Choroid plexus epithelial cell (primary cell): ENCODE data around the gene PROX2.

Experiments used
- DNase-seq: peaks from one replicate; pipeline ENCODE4 v3.0.0-alpha.2; 2010; ENCODE audit warnings: low read depth
- H3K4me3 ChIP-seq: 2 replicates; pipeline ENCODE4 v1.5.1; 2011; ENCODE audit warnings: low read depth, mild to moderate bottlenecking, control low read depth, low read length, moderate library complexity
- TF ChIP-seq, protein P1 (sequence below): conservative IDR thresholded peaks from 2 replicates; pipeline ENCODE4 v1.5.1; 2011; ENCODE audit warnings: low read depth, mild to moderate bottlenecking, control low read depth, inconsistent platforms, low read length, moderate library complexity

PROX2 gene

DNA sequence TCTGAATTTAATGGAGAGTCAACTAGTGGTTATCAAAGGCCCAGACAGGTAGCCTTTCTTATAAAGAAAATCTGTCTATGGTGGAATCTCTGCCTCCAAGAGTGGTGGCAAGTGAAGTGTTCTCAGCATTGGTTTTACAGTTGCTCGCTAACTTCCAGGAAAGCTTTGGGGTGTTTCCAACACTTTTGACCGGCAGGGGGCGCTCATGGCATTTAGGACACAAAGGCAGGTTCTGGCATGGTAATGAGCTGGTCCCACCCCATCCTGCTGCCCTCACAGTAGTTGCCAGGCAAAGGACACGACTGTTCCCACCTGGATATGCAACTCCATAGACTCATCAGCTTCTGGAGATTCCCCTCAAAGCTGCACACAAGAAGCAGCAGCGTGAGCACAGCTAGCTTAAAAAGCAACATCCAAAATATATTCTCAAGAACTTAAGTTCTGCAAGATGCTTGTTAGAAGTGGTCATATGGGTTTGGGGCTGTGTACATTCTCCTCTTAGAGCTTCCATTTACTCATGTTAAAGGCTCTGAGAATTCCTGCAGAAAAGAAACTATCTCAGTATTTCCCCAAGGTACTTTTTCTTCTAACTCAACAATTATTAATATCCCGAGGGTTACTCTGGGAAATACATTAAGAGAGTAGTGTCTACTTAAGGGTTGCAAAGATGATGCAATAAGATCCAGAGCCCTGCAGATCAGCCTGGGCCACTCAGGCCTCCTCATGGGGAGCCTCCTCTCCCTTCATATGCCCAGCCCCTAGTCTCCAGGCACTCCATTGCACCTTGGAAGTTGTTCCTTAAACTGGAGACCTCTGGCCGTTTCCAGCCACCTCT, 14.8 kb downstream of the PROX2 start:
- H3K4me3 ChIP-seq, result no peak overlapping the region
- TF ChIP-seq, protein P1, sequence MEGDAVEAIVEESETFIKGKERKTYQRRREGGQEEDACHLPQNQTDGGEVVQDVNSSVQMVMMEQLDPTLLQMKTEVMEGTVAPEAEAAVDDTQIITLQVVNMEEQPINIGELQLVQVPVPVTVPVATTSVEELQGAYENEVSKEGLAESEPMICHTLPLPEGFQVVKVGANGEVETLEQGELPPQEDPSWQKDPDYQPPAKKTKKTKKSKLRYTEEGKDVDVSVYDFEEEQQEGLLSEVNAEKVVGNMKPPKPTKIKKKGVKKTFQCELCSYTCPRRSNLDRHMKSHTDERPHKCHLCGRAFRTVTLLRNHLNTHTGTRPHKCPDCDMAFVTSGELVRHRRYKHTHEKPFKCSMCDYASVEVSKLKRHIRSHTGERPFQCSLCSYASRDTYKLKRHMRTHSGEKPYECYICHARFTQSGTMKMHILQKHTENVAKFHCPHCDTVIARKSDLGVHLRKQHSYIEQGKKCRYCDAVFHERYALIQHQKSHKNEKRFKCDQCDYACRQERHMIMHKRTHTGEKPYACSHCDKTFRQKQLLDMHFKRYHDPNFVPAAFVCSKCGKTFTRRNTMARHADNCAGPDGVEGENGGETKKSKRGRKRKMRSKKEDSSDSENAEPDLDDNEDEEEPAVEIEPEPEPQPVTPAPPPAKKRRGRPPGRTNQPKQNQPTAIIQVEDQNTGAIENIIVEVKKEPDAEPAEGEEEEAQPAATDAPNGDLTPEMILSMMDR, result peak; percentile 90
- peak; percentile 90 for DNase-seq

DNA sequence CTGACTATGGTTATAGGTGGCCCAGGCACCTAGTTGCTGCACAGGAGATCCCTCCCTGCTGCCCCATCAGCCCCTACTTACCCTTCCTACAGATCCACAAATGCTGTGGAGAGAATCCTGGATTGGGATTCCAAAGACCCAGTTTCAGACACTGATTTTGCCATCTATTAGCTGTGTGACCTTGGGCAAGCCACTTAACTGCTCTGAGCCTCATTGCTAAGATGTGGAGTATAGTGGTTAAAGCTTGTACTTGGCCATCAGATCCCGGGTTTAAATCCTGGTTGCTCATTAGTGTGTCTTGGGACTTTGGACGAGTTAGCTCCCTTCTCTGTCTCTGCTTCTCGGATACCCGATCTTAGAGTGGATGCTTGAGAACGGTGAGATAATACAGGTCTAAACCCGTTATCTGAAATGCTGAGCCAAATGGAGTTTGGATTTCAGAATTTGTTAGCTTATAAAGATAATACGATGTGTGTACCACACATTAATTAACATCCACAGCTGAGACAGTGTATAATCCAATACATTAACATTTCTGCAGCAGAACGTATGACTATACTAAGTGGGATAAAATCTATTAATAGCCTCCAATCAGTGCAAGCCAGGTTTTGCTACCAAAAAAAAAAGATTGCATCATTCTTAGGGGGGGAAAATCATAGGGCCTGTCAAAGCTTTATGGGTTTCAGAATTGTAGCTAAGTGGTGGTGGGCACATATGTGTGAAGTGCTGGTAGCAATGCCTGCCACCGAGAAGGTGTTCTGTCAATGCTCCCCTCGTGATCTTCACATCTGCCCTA, 16.0 kb downstream of the PROX2 start:
- TF ChIP-seq, protein P1, result no peak
- H3K4me3 ChIP-seq, result no peak overlapping the region
- peak; percentile 28 for DNase-seq

DNA sequence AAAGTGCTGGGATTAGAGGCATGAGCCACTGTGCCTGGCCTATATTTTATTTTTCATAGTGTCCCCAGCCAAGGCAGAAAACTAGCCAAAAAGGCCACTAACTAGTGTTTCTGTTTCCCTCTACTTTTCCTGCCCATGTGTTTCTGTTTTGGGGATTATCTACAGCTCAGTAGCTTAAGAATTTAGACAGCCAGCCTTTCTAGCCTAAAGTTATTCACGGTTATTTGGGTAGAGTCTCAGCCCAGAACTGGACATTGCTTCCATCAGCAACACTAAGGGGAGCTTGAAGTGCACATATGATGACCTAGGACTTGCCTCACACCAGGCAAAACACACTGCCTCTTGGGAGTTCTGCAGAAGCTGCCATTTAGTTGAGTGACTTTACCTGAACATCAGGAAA, 17.9 kb downstream of the PROX2 start:
- TF ChIP-seq, protein P1, result no peak
- DNase-seq, result no peak
- no peak overlapping the region for H3K4me3 ChIP-seq

DNA sequence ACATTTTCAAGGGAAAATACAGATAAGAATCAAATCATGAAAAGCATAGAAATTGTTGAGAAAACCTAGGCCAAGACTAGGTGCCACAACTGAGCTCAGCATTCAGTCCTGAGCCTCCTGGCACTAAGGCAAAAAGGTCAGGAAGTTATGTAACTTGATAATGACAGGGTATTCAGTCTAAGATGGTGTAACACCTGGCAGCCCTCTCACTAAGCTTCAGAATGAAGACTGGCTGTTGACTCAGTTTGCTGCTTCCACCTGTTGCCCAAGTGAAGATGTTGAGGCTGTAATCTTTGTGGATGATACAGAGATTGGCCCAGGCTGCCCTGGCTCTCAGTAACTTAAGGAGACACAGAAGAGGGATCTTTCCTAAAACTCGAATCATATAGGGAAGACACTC, 19.6 kb downstream of the PROX2 start:
- TF ChIP-seq, protein P1, result no peak
- no peak for DNase-seq
- no peak overlapping the region for H3K4me3 ChIP-seq

DNA sequence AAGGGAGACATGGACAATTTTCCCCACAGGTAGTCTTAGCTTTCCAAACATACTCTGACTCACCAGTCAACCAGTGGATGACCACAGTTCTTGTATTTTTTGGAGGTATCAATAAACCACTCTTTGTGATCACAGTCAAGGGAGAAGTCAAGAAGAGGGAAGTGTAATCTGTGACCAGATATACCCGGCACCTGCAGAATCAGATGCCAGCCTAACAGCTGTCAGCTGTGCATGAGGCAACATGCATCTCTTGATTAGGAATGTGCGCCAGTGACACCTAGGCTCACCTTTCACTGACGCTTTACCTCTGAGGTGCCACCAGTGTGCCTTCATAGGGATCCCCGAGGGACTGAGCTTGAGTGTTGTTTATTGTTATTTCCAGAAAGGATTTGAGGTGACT, 20.0 kb downstream of the PROX2 start:
- no peak overlapping the region for H3K4me3 ChIP-seq
- TF ChIP-seq, protein P1, result no peak
- DNase-seq, result no peak

DNA sequence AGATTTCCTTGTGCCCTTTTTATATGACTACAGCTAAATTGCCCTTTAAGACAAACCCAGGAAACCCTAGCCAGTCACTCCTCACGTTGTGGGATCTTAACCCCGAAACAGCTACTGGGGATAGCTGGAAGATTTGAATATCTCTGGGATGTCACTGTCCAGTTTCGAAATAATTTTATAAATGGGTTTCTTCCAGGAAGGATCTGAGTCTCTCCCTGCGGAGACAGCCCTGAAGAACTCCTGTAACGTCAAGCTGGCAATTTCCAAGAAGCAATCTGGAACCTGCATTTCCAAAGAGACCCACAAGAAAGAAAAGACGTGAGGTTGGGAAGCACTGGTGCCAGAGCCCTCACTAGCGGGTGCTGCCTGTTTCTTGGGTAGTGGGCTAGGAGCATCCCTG, 20.9 kb downstream of the PROX2 start:
- no peak for DNase-seq
- H3K4me3 ChIP-seq, result no peak overlapping the region
- TF ChIP-seq, protein P1, result no peak
